Tibial nerve (tissue), 3 donors: ENCODE data around the gene OSBPL10.

Experiments
- CTCF ChIP-seq, 5 experiments: fragments of 200-600 bp in 3 of 5; fragments of 450-650 bp in 2 of 5; sonication (generic) in 3 of 5; IDR thresholded peaks; one replicate each; pipeline ENCODE4 v1.5.1; 2016 to 2019; ENCODE audit warnings: antibody characterized with exemption in 5 of 5, mild to moderate bottlenecking in 3 of 5, moderate library complexity in 2 of 5
- POLR2A ChIP-seq, 2 donors: fragments of 450-650 bp; IDR thresholded peaks; one replicate each; pipeline ENCODE4 v1.6.1; 2017; ENCODE audit warnings: antibody characterized with exemption in 2 of 2, mild to moderate bottlenecking in 2 of 2, moderate library complexity in 2 of 2

- TF ChIP-seq CTCF (IDR thresholded peaks at IDR 0.05) (no peak), POLR2A (IDR thresholded peaks at IDR 0.05) (no peak)
Measured at GRCh38 chr3:31962801-31963205, 18.3 kb downstream of the OSBPL10 start.
